HG03139 (cell line): ENCODE results near the gene CCDC69.

ENCODE experiments used
- ATAC-seq: cut with Tn5 transposase; IDR thresholded peaks from one replicate; pipeline ENCODE4 v1.9.1; 2021; ENCODE audit not compliant: unreplicated experiment

The CCDC69 gene

GRCh38 chr5:151147033-151147432, 76.9 kb downstream of the CCDC69 start:
- no peak for ATAC-seq

GRCh38 chr5:151146061-151146460, 77.8 kb downstream of the CCDC69 start:
- no peak for ATAC-seq

GRCh38 chr5:151144922-151145321, 79.0 kb downstream of the CCDC69 start:
- ATAC-seq, result no peak

GRCh38 chr5:151144275-151144674, 79.6 kb downstream of the CCDC69 start:
- ATAC-seq, result no peak

GRCh38 chr5:151143645-151144044, 80.2 kb downstream of the CCDC69 start:
- no peak for ATAC-seq

- ATAC-seq, result no peak
Measured at GRCh38 chr5:151142933-151143332, 81.0 kb downstream of the CCDC69 start.

- ATAC-seq, result peak; percentile 70
Measured at GRCh38 chr5:151141535-151141934, 82.4 kb downstream of the CCDC69 start.

- no peak for ATAC-seq
Measured at GRCh38 chr5:151140686-151141459, 83.0 kb downstream of the CCDC69 start.

- ATAC-seq, result no peak
Measured at GRCh38 chr5:151139646-151140045, 84.2 kb downstream of the CCDC69 start.

GRCh38 chr5:151139015-151139414, 84.9 kb downstream of the CCDC69 start:
- ATAC-seq, result no peak

- no peak for ATAC-seq
Measured at GRCh38 chr5:151138114-151138513, 85.8 kb downstream of the CCDC69 start.

GRCh38 chr5:151137067-151137825, 86.6 kb downstream of the CCDC69 start:
- no peak for ATAC-seq

GRCh38 chr5:151134228-151134627, 89.7 kb downstream of the CCDC69 start:
- ATAC-seq, result no peak

GRCh38 chr5:151132963-151133362, 90.9 kb downstream of the CCDC69 start:
- no peak for ATAC-seq
